ENCODE data around the gene CHRNB1. TPM values are rescaled to one million over a fixed set of nuclear protein-coding genes. Genes with fewer than 3 reads are reported as not detected.
A peak's percentile ranks its signal among the peaks of the same experiment; 100 is the strongest.
"Not testable (repeated sequence)": the region's sequence is repeated elsewhere in the genome, so short reads cannot be mapped to it uniquely, and the experiment has no call there.

The CHRNB1 gene
- total RNA-seq, 1 donor: 26.1 TPM

DNA sequence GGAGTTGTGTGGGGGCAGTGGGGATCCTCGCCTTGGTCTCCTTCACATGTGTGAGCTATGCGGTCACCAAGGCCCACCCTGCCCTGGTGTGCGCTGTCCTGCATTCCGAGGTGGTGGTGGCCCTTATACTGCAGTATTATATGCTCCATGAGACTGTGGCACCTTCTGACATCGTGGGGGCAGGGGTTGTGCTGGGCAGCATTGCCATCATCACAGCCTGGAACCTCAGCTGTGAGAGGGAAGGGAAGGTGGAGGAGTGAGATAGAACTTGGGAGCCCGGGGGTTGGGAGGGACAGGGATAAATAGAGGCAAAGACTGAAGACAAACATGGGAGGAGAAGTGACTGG, 37.9 kb downstream of the CHRNB1 start:
- DNase-seq (ENCODE audit: low read depth in 2 of 3, low spot score in 2 of 3): not testable (repeated sequence)

DNA sequence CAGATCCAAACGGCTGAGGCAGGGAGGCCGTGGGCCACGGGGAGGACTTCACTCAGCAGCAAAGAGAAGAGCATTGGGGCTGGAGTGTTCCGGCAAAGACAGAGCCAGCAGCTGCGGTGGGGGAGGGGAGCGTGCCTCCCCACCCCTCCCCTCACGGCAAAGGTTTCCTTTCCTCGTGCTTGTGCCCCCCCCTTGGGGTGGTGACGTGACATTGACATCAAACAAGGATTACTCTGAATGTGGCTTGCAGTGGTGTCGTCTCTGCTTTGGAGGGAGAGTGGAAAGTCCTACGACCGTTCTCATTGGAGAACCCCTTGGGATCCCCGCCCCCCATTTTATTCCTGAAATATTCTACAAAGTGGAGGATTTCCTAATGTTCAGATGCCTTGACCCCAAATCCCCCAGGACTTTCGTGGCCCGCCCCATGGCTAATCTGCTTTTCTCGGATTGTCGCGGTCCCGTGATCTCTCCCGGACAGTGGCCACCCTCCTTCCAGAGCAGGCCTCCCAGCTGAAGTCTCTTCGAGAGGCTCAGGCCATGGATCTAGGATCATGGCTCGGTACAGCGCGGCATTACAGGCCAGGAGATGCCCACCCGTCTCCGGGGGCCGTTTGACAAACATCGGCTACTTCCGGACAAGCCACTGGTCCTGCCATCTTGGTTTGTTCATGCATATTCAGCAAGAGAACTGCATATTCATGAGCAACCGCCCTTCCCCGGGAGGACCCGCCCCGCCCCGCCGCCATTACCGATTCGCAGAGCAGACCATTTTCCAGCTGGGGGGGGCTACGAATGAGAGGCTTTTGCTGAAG, 38.6 kb downstream of the CHRNB1 start:
- DNase-seq (ENCODE audit: low read depth in 2 of 3, low spot score in 2 of 3): peak; percentile 81 to 97 (median 93)

- peak; percentile 98 to 100 (median 98) for DNase-seq (ENCODE audit: low read depth in 2 of 3, low spot score in 2 of 3)
Measured at GRCh38 chr17:7484067-7484918, 39.4 kb downstream of the CHRNB1 start, which contains the start of gene POLR2A. Gene POLR2A (plus strand): TSS chr17:7484366.

- DNase-seq (ENCODE audit: low read depth in 2 of 3, low spot score in 2 of 3): no peak
Measured at GRCh38 chr17:7484919-7485377, 40.1 kb downstream of the CHRNB1 start.

DNA sequence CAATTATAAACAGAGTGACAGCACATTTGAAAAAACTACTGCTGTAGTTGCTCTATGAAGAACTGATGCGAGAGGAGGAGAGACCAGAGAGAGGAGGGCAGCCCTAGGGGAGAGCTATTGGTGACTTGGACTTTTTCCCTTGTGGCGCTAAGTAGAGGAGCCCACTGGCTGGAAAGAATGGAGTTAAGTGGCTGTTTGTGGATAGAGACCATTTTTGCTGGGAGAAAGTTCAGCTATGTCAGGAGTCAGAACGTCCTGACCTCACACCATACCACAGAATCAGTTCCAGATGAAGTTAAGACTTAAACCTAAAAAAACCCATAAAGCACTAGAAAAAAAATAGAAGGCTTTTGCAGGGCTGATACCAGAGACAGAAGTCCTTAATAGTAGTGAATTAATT, 41.3 kb downstream of the CHRNB1 start:
- DNase-seq (ENCODE audit: low read depth in 2 of 3, low spot score in 2 of 3): no peak

- no peak for DNase-seq (ENCODE audit: low read depth in 2 of 3, low spot score in 2 of 3)
Measured at GRCh38 chr17:7490144-7490543, 45.3 kb downstream of the CHRNB1 start.

DNA sequence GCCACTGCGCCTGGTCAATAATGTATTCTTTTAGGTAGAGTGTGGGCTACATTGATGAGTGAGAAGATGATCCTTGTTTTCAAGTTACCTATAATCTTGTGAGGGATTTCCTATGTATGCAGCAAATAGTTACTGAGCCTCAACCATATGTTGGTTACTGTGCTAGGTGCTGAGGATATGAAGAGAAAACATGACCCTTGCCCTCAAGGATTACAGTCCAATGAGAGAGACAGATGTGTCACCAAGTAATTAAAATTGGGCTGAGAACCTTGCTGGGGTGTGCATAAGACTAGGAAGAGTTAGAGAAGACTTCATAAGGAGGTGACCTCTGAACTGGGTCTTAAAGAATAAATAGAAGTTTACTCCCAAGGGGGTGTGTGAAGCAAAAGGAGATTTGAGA, 46.7 kb downstream of the CHRNB1 start:
- no peak for DNase-seq (ENCODE audit: low read depth in 2 of 3, low spot score in 2 of 3)

- DNase-seq (ENCODE audit: low read depth in 2 of 3, low spot score in 2 of 3): no peak
Measured at GRCh38 chr17:7493941-7494340, 49.1 kb downstream of the CHRNB1 start.

GRCh38 chr17:7495906-7496434, 51.1 kb downstream of the CHRNB1 start:
- no peak for DNase-seq (ENCODE audit: low read depth in 2 of 3, low spot score in 2 of 3)

DNA sequence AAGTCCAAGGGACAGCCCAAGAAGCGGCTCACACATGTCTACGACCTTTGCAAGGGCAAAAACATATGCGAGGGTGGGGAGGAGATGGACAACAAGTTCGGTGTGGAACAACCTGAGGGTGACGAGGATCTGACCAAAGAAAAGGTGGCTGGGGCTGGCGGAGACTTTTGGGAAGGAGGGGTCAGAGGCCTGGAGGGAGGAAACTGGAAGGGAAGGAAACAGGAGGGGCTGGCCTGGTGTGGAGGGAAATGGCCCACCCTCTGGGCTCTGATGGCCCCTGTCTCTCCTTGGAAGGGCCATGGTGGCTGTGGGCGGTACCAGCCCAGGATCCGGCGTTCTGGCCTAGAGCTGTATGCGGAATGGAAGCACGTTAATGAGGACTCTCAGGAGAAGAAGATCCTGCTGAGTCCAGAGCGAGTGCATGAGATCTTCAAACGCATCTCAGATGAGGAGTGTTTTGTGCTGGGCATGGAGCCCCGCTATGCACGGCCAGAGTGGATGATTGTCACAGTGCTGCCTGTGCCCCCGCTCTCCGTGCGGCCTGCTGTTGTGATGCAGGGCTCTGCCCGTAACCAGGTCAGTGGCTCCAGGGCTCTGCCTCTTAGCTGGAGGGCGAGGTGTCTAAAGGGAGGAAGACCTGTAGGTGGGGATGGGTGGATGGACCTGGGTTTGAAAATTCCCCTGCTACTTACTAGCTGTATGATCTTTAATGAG, 51.8 kb downstream of the CHRNB1 start:
- no peak for DNase-seq (ENCODE audit: low read depth in 2 of 3, low spot score in 2 of 3)

DNA sequence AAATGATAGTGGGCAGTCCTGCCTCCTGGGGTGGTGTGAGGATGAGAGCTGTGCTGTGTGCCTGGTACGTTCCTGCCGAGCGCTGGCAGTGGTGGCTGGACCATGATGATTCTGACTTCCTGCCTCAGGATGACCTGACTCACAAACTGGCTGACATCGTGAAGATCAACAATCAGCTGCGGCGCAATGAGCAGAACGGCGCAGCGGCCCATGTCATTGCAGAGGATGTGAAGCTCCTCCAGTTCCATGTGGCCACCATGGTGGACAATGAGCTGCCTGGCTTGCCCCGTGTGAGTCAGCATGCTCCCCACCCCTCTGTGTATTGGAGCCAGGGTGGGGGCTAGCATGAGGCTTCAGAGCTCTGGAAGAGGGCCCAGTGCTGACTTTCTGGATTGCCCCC, 52.4 kb downstream of the CHRNB1 start:
- no peak for DNase-seq (ENCODE audit: low read depth in 2 of 3, low spot score in 2 of 3)

GRCh38 chr17:7497636-7498035, 52.8 kb downstream of the CHRNB1 start:
- no peak for DNase-seq (ENCODE audit: low read depth in 2 of 3, low spot score in 2 of 3)

DNA sequence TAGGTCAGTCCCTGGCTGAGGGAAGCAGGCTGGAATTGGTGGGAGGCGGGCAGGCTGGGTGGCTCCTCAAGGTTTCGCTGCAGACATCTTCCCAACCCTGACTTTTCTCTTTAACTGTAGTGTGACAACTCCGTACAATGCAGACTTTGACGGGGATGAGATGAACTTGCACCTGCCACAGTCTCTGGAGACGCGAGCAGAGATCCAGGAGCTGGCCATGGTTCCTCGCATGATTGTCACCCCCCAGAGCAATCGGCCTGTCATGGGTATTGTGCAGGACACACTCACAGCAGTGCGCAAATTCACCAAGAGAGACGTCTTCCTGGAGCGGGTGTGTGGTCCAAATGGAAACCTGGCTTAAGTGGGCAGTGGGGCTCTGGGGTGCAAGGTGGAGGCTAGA, 54.3 kb downstream of the CHRNB1 start:
- no peak for DNase-seq (ENCODE audit: low read depth in 2 of 3, low spot score in 2 of 3)

DNA sequence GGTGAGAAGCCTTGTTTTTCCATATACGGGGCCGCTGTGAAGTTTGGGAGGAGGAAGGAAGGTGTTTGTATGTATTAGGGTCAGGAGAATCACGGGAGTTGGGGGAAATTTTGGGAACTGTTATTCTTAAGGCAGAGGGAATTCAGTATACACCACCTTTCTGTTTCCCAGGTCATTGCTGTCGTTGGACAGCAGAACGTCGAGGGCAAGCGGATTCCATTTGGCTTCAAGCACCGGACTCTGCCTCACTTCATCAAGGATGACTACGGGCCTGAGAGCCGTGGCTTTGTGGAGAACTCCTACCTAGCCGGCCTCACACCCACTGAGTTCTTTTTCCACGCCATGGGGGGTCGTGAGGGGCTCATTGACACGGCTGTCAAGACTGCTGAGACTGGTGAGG, 56.9 kb downstream of the CHRNB1 start:
- no peak for DNase-seq (ENCODE audit: low read depth in 2 of 3, low spot score in 2 of 3)

GRCh38 chr17:7502171-7502847, 57.4 kb downstream of the CHRNB1 start:
- no peak for DNase-seq (ENCODE audit: low read depth in 2 of 3, low spot score in 2 of 3)

- peak in 1 of 3 donors; percentile 41 for DNase-seq (ENCODE audit: low read depth in 2 of 3, low spot score in 2 of 3)
Measured at GRCh38 chr17:7502987-7503386, 58.1 kb downstream of the CHRNB1 start.

DNA sequence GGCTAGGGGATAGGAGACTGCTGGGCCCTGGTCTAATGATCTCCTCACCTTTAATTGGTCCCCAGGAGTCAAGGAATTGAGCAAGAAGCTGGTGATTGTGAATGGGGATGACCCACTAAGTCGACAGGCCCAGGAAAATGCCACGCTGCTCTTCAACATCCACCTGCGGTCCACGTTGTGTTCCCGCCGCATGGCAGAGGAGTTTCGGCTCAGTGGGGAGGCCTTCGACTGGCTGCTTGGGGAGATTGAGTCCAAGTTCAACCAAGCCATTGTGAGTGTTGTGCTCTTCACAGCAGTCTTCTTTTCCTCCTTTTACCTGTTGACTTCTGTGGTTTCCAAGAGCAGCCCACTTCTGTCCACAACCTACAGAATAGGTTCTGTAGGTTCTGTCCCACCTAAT, 58.7 kb downstream of the CHRNB1 start:
- DNase-seq (ENCODE audit: low read depth in 2 of 3, low spot score in 2 of 3): no peak
